Measurements from ENCODE around the gene C9orf43. TPM values are rescaled to one million over a fixed set of nuclear protein-coding genes. Genes with fewer than 3 reads are reported as not detected.

The C9orf43 gene
- total and polyA plus RNA-seq, 5 donors = 0.20 to 0.47 (median 0.21) TPM

- Histone ChIP-seq H3K27me3 (ENCODE audit: control insufficient read depth, insufficient read depth) (no peaks in the 10 kb centered on the region), H3K9me3 (ENCODE audit: control insufficient read depth, low read length) (no peaks in the 10 kb centered on the region), H3K27ac (ENCODE audit: low read length) (no peak overlapping the region), H3K4me1 (ENCODE audit: control insufficient read depth, insufficient read depth, low read length) (no peaks in the 10 kb centered on the region), H3K4me3 (ENCODE audit: low read length) (no peak overlapping the region)
- intact Hi-C loops (cut with DNase I) = no loop called here
- no peak for ATAC-seq
- no peak for DNase-seq
- 92% methylated on average over 4 of the region's 4 CpGs for WGBS
These were observed 23.8 kb upstream of the C9orf43 start for GRCh38 chr9:113386571-113387393.

- H3K4me3 ChIP-seq (ENCODE audit: low read length) = no peak overlapping the region
- no peaks in the 10 kb centered on the region for H3K9me3 ChIP-seq (ENCODE audit: control insufficient read depth, low read length)
- intact Hi-C loops (cut with DNase I) = no loop called here
- no peaks in the 10 kb centered on the region for H3K27me3 ChIP-seq (ENCODE audit: control insufficient read depth, insufficient read depth)
- 90% methylated on average over 9 of the region's 9 CpGs for WGBS
- no peak for ATAC-seq
- H3K4me1 ChIP-seq (ENCODE audit: control insufficient read depth, insufficient read depth, low read length) = no peaks in the 10 kb centered on the region
- DNase-seq = no peak
- no peak overlapping the region for H3K27ac ChIP-seq (ENCODE audit: low read length)
These were observed 22.9 kb upstream of the C9orf43 start for GRCh38 chr9:113387560-113388230.

DNA sequence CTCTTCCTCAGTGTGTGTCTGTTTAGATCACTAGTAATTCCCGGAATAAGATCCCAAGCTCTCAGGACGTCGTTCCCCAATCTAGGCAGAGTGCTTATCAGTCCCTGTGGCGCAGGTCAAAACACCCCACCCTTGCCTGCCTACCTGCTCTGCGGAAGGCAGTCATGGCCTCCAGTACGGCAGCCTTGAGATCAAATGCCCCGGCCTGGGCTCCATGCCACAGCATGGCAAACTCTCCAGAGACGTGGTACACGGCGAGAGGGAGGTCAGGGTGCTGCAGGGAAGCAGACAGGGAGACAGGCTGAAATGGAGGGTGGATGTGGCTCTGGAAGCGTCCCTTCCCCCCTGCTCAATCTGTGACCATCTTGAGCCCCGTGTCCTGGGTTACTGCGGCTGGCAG, 21.7 kb upstream of the C9orf43 start:
- DNase-seq (no peak), ATAC-seq (no peak)
- Histone ChIP-seq H3K27ac (ENCODE audit: low read length) (no peak overlapping the region), H3K27me3 (ENCODE audit: control insufficient read depth, insufficient read depth) (no peaks in the 10 kb centered on the region), H3K4me3 (ENCODE audit: low read length) (no peak overlapping the region), H3K9me3 (ENCODE audit: control insufficient read depth, low read length) (no peaks in the 10 kb centered on the region), H3K4me1 (ENCODE audit: control insufficient read depth, insufficient read depth, low read length) (no peaks in the 10 kb centered on the region)
- intact Hi-C loops (cut with DNase I) = no loop called here
- WGBS = 92% methylated on average over 13 of the region's 13 CpGs

- WGBS = 94% methylated on average over 11 of the region's 11 CpGs
- ATAC-seq = no peak
- intact Hi-C loops (cut with DNase I) = no loop called here
These were observed 21.1 kb upstream of the C9orf43 start for GRCh38 chr9:113389451-113389850.

DNA sequence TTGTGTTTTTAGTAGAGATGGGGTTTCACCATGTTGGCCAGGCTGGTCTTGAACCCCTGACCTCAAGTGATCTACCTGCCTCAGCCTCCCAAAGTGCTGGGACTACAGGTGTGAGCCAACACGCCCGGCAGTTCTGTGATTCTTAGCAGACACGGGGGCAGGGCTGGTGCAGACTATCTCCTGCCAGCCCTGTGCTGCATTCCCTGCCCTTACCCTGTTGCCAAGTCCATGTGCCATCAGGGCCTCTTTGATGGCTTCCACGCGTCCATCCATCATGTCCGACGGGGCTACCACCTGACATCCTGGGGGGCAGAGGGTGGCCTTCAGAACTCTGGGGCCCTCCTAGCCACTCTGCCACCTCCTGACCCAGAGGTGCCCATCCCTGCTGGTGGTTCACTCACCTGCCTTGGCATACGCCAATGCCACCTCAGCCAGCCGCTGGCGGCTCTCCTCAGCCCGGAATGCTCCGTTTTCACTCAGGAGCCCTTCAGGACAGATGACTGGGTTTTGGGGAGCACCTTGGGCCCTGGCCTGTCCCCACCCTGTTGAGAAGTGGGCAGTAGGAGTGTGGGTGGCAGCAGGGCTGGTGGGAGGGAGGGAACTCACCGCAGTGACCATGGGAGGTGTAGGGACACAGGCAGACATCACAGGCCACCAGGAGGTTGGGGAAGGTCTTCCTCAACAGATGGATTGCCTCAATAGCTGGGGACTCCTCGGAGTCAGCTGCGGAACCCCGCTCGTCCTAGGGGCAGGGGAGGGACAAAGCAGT, 20.2 kb upstream of the C9orf43 start:
- Histone ChIP-seq H3K4me3 (ENCODE audit: low read length) (no peak overlapping the region), H3K4me1 (ENCODE audit: control insufficient read depth, insufficient read depth, low read length) (no peaks in the 10 kb centered on the region), H3K9me3 (ENCODE audit: control insufficient read depth, low read length) (no peaks in the 10 kb centered on the region), H3K27ac (ENCODE audit: low read length) (no peak overlapping the region), H3K27me3 (ENCODE audit: control insufficient read depth, insufficient read depth) (no peaks in the 10 kb centered on the region)
- DNase-seq = no peak
- ATAC-seq = no peak
- 96% methylated on average over 17 of the region's 17 CpGs for WGBS
- intact Hi-C loops (cut with DNase I) = loop anchor here in 1 of 4 donors (10.0 kb wide), 1 partner anchor 76 kb away; no protein-coding TSS in a partner anchor

More at GRCh38 chr9:113389451-113389850, 21.1 kb upstream of the C9orf43 start:
- H3K4me3 ChIP-seq (ENCODE audit: low read length) = no peak overlapping the region
- no peaks in the 10 kb centered on the region for H3K9me3 ChIP-seq (ENCODE audit: control insufficient read depth, low read length)
- no peaks in the 10 kb centered on the region for H3K27me3 ChIP-seq (ENCODE audit: control insufficient read depth, insufficient read depth)
- DNase-seq = no peak
- H3K4me1 ChIP-seq (ENCODE audit: control insufficient read depth, insufficient read depth, low read length) = no peaks in the 10 kb centered on the region
- H3K27ac ChIP-seq (ENCODE audit: low read length) = no peak overlapping the region

- ATAC-seq (no peak), DNase-seq (no peak)
- Histone ChIP-seq H3K27ac (ENCODE audit: low read length) (no peak overlapping the region), H3K4me3 (ENCODE audit: low read length) (no peak overlapping the region), H3K27me3 (ENCODE audit: control insufficient read depth, insufficient read depth) (no peaks in the 10 kb centered on the region), H3K4me1 (ENCODE audit: control insufficient read depth, insufficient read depth, low read length) (no peaks in the 10 kb centered on the region), H3K9me3 (ENCODE audit: control insufficient read depth, low read length) (no peaks in the 10 kb centered on the region)
- intact Hi-C loops (cut with DNase I) = loop anchor here in 1 of 4 donors (10.0 kb wide), 1 partner anchor 77 kb away; no protein-coding TSS in a partner anchor
- 94% methylated on average over 7 of the region's 7 CpGs for WGBS
These were observed 18.6 kb upstream of the C9orf43 start for GRCh38 chr9:113391917-113392316.

- Histone ChIP-seq H3K27ac (ENCODE audit: low read length) (no peak overlapping the region), H3K27me3 (ENCODE audit: control insufficient read depth, insufficient read depth) (no peaks in the 10 kb centered on the region), H3K9me3 (ENCODE audit: control insufficient read depth, low read length) (no peaks in the 10 kb centered on the region), H3K4me3 (ENCODE audit: low read length) (no peak overlapping the region), H3K4me1 (ENCODE audit: control insufficient read depth, insufficient read depth, low read length) (peaks cover 1% of the 10 kb centered on the region)
- DNase-seq (no peak), ATAC-seq (no peak)
- intact Hi-C loops (cut with DNase I) = loop anchor here in 1 of 4 donors (10.0 kb wide), 1 partner anchor 78 kb away; no protein-coding TSS in a partner anchor
- WGBS = 95% methylated on average over 7 of the region's 7 CpGs
These were observed 17.3 kb upstream of the C9orf43 start for GRCh38 chr9:113393281-113393680.

GRCh38 chr9:113395000-113395861, 15.3 kb upstream of the C9orf43 start:
- DNase-seq (no peak), ATAC-seq (no peak)
- H3K9me3 ChIP-seq (ENCODE audit: control insufficient read depth, low read length) = no peaks in the 10 kb centered on the region
- H3K27ac ChIP-seq (ENCODE audit: low read length) = no peak overlapping the region
- H3K4me3 ChIP-seq (ENCODE audit: low read length) = no peak overlapping the region
- H3K4me1 ChIP-seq (ENCODE audit: control insufficient read depth, insufficient read depth, low read length) = peaks cover 6% of the 10 kb centered on the region
- 97% methylated on average over 9 of the region's 9 CpGs for WGBS
- H3K27me3 ChIP-seq (ENCODE audit: control insufficient read depth, insufficient read depth) = no peaks in the 10 kb centered on the region
- intact Hi-C loops (cut with DNase I) = loop anchor here in 1 of 4 donors (10.0 kb wide), 1 partner anchor 80 kb away; no protein-coding TSS in a partner anchor

DNA sequence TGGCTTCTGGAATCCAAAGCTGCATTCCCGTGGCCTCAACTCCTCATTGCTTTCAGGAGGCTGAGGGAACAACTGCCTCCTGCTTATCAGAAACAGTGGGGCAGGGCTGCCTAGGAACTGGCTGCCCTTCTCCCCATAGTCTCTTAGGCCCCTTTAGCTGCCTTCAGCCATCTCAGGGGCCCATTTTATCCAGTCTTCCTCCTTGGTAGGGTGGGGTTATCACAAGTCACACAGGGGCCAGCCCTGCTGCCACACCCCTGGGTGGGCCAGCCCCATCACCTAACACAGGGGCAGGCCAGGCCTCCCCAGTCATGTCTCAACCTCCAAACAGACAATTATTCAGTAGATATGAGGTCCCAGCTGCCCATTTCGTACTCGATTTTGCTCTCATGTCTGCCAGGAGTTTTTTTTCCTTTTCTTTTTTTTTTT, 13.3 kb upstream of the C9orf43 start:
- intact Hi-C loops (cut with DNase I) = loop anchor here in 1 of 4 donors (10.0 kb wide), 1 partner anchor 82 kb away; no protein-coding TSS in a partner anchor
- H3K27me3 ChIP-seq (ENCODE audit: control insufficient read depth, insufficient read depth) = no peaks in the 10 kb centered on the region
- DNase-seq (no peak), ATAC-seq (no peak)
- no peak overlapping the region for H3K4me3 ChIP-seq (ENCODE audit: low read length)
- no peak overlapping the region for H3K27ac ChIP-seq (ENCODE audit: low read length)
- H3K9me3 ChIP-seq (ENCODE audit: control insufficient read depth, low read length) = no peaks in the 10 kb centered on the region
- WGBS = 64% methylated on average over 3 of the region's 3 CpGs
- H3K4me1 ChIP-seq (ENCODE audit: control insufficient read depth, insufficient read depth, low read length) = peaks cover 6% of the 10 kb centered on the region

GRCh38 chr9:113398796-113399195, 11.8 kb upstream of the C9orf43 start:
- Histone ChIP-seq H3K27me3 (ENCODE audit: control insufficient read depth, insufficient read depth) (no peaks in the 10 kb centered on the region), H3K27ac (ENCODE audit: low read length) (no peak overlapping the region), H3K9me3 (ENCODE audit: control insufficient read depth, low read length) (no peaks in the 10 kb centered on the region), H3K4me1 (ENCODE audit: control insufficient read depth, insufficient read depth, low read length) (peaks cover 6% of the 10 kb centered on the region), H3K4me3 (ENCODE audit: low read length) (no peak overlapping the region)
- ATAC-seq (no peak), DNase-seq (no peak)
- WGBS = 89% methylated on average over 5 of the region's 5 CpGs
- intact Hi-C loops (cut with DNase I) = loop anchor here in 1 of 4 donors (10.0 kb wide), 1 partner anchor 84 kb away; no protein-coding TSS in a partner anchor
